Neural progenitor cell (in vitro differentiated cells): ENCODE data around the gene PRDM16. TPM values are rescaled to one million over a fixed set of nuclear protein-coding genes. Genes with fewer than 3 reads are reported as not detected.

Experiments used
- DNase-seq: peaks from one replicate; pipeline ENCODE4 v3.0.0-alpha.2; 2016; ENCODE audit warnings: low spot score
- H2AFZ ChIP-seq: fragments of 200-600 bp; sonication (generic); replicated peaks from 2 replicates; pipeline ENCODE4 v1.6.1; 2016; ENCODE audit warnings: antibody characterized with exemption
- H3F3A ChIP-seq: fragments of 200-600 bp; sonication (generic); 2 replicates; pipeline ENCODE4 v1.6.1; 2016; ENCODE audit warnings: antibody characterized with exemption, low read depth
- H3K27ac ChIP-seq: fragments of 200-600 bp; sonication (generic); 2 replicates; pipeline ENCODE4 v1.5.1; 2016; ENCODE audit warnings: mild to moderate bottlenecking
- H3K27me3 ChIP-seq: fragments of 200-600 bp; sonication (generic); 2 replicates; pipeline ENCODE4 v1.6.1; 2016; ENCODE audit warnings: mild to moderate bottlenecking, moderate library complexity
- H3K36me3 ChIP-seq: fragments of 200-600 bp; sonication (generic); 2 replicates; pipeline ENCODE4 v1.5.1; 2016
- H3K4me1 ChIP-seq: fragments of 200-600 bp; sonication (generic); 2 replicates; pipeline ENCODE4 v1.6.1; 2016; ENCODE audit warnings: mixed run types
- H3K4me2 ChIP-seq: fragments of 200-600 bp; sonication (generic); 2 replicates; pipeline ENCODE4 v1.6.1; 2016
- H3K4me3 ChIP-seq: fragments of 200-600 bp; sonication (generic); 2 replicates; pipeline ENCODE4 v1.5.1; 2016
- H3K79me2 ChIP-seq: fragments of 200-600 bp; sonication (generic); 2 replicates; pipeline ENCODE4 v1.6.1; 2016; ENCODE audit warnings: low read depth
- H3K9ac ChIP-seq: fragments of 200-600 bp; sonication (generic); 2 replicates; pipeline ENCODE4 v1.6.1; 2016
- H3K9me3 ChIP-seq: fragments of 200-600 bp; sonication (generic); 2 replicates; pipeline ENCODE4 v1.5.1; 2016; ENCODE audit warnings: low read depth
- H4K20me1 ChIP-seq: fragments of 200-600 bp; sonication (generic); 2 replicates; pipeline ENCODE4 v1.6.1; 2016; ENCODE audit warnings: low read depth
- H3K27ac Mint-ChIP-seq: 3 replicates; pipeline ENCODE4 v1.8.0; 2021; ENCODE audit warnings: mixed read lengths
- H3K27me3 Mint-ChIP-seq: 2 replicates; pipeline ENCODE4 v1.8.0; 2022; ENCODE audit warnings: low read depth, mild to moderate bottlenecking, inconsistent platforms, moderate library complexity, mixed read lengths; ENCODE audit not compliant: insufficient read depth
- H3K36me3 Mint-ChIP-seq: 3 replicates; pipeline ENCODE4 v1.8.0; 2021; ENCODE audit warnings: mixed read lengths
- H3K4me1 Mint-ChIP-seq: 3 replicates; pipeline ENCODE4 v1.8.0; 2021; ENCODE audit warnings: mixed read lengths
- H3K4me3 Mint-ChIP-seq: 3 replicates; pipeline ENCODE4 v1.8.0; 2021; ENCODE audit warnings: mild to moderate bottlenecking, moderate library complexity, mixed read lengths
- H3K9me3 Mint-ChIP-seq: 3 replicates; pipeline ENCODE4 v1.8.0; 2020; ENCODE audit warnings: mixed read lengths
- CTCF ChIP-seq: fragments of 200-600 bp; sonication (generic); IDR thresholded peaks from 2 replicates; pipeline ENCODE4 v1.5.1; 2017; ENCODE audit warnings: antibody characterized with exemption, mild to moderate bottlenecking
- EZH2 ChIP-seq: fragments of 200-600 bp; sonication (generic); IDR thresholded peaks from 2 replicates; pipeline ENCODE4 v1.6.1; 2017; ENCODE audit warnings: antibody characterized with exemption, mild to moderate bottlenecking, moderate library complexity
- EZH2phosphoT487 ChIP-seq: fragments of 200-600 bp; sonication (generic); IDR thresholded peaks from 2 replicates; pipeline ENCODE4 v1.6.1; 2017; ENCODE audit warnings: antibody characterized with exemption
- total RNA-seq: library from RNA; depleted of rRNA; stranded (reverse); fragments of >200 nt; gene quantifications from 2 replicates; pipeline ENCODE4 v1.2.3, GENCODE V29; 2015; ENCODE audit warnings: low replicate concordance

The PRDM16 gene
- total RNA-seq, 1 donor from 2014 or later: 1.9 TPM

GRCh38 chr1:3128431-3129132 lies 59.6 kb downstream of the PRDM16 start:
- peaks cover 3% of the 10 kb centered on the region for H3K9me3 Mint-ChIP-seq
- peak overlapping the region; percentile 6 for H3K4me3 Mint-ChIP-seq
- no peak overlapping the region for H3K27ac ChIP-seq
- H4K20me1 ChIP-seq: no peaks in the 10 kb centered on the region
- H3K36me3 ChIP-seq: no peaks in the 10 kb centered on the region
- no peak for DNase-seq
- H3K4me1 ChIP-seq: peaks cover 48% of the 10 kb centered on the region
- H3K27me3 ChIP-seq: no peaks in the 10 kb centered on the region
- peak overlapping the region; percentile 4 for H3K4me2 ChIP-seq
- peaks cover 8% of the 10 kb centered on the region for H3K27me3 Mint-ChIP-seq
- H2AFZ ChIP-seq: no peak overlapping the region
- peak overlapping the region; percentile 87 for H3K27ac Mint-ChIP-seq
- no peaks in the 10 kb centered on the region for H3K9me3 ChIP-seq
- peaks cover 63% of the 10 kb centered on the region for H3K4me1 Mint-ChIP-seq
- H3K36me3 Mint-ChIP-seq: no peaks in the 10 kb centered on the region
- no peak overlapping the region for H3K9ac ChIP-seq
- no peak overlapping the region for H3K4me3 ChIP-seq
- peaks cover 21% of the 10 kb centered on the region for H3F3A ChIP-seq
- TF ChIP-seq EZH2phosphoT487: no peak
- no peaks in the 10 kb centered on the region for H3K79me2 ChIP-seq

DNA sequence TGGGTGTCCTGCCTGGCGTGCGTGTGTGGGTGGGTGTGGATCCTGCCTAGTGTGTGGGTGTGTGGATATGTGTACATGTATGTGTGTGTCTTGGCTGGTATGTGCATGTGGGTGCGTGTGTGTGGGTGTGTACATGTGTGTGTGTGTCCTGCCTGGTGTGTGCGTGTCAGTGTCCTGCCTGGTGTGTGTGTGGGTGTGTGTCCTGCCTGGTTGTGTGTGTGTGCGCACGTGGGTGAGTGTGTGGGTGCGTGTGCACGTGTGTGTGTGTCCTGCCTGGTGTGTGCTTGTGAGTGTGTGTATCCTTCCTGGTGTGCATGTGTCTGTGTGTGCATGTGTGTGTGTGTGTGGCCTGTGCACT lies 60.1 kb downstream of the PRDM16 start:
- no peak for DNase-seq
- peaks cover 8% of the 10 kb centered on the region for H3K27me3 Mint-ChIP-seq
- H3K27me3 ChIP-seq: no peaks in the 10 kb centered on the region
- no peak for TF ChIP-seq EZH2phosphoT487
- no peak for TF ChIP-seq CTCF
- TF ChIP-seq EZH2: no peak
- no peaks in the 10 kb centered on the region for H3K9me3 ChIP-seq
- H3K9me3 Mint-ChIP-seq: peaks cover 3% of the 10 kb centered on the region
- H2AFZ ChIP-seq: no peak overlapping the region
- no peaks in the 10 kb centered on the region for H4K20me1 ChIP-seq
- H3K79me2 ChIP-seq: no peaks in the 10 kb centered on the region
- H3K4me3 ChIP-seq: no peak overlapping the region
- H3K4me2 ChIP-seq: no peak overlapping the region
- H3K36me3 ChIP-seq: no peaks in the 10 kb centered on the region
- H3K4me1 Mint-ChIP-seq: peaks cover 68% of the 10 kb centered on the region
- H3K36me3 Mint-ChIP-seq: no peaks in the 10 kb centered on the region
- peak overlapping the region; percentile 87 for H3K27ac Mint-ChIP-seq
- H3K27ac ChIP-seq: no peak overlapping the region
- H3K4me1 ChIP-seq: peaks cover 52% of the 10 kb centered on the region
- no peak overlapping the region for H3K9ac ChIP-seq
- peak overlapping the region; percentile 6 for H3K4me3 Mint-ChIP-seq
- peaks cover 21% of the 10 kb centered on the region for H3F3A ChIP-seq

DNA sequence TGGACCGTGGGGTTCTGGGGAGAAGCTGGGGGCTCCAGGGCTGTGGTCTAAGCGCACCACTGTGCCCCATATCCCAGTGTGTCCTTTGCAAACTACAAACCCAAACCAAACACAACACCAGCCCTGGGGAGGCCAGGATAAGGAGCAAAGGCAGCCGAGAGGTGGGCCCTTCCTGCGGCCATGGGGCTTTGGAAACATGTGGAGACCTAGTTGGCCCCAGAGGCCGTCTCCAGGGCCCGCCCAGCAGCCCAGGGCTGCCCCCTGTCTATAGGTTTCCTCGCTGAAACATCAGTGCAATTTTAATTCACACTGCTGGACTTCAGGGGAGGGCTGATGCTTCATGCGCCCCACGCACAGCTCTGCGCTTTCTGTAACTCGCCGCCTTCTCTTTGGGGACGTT lies 61.3 kb downstream of the PRDM16 start:
- Histone ChIP-seq H3K27ac (no peak overlapping the region), H3K27me3 (no peaks in the 10 kb centered on the region), H3K9me3 (no peaks in the 10 kb centered on the region), H3K9ac (no peak overlapping the region), H3K4me2 (no peak overlapping the region), H3K36me3 (no peaks in the 10 kb centered on the region), H2AFZ (no peak overlapping the region), H3K79me2 (no peaks in the 10 kb centered on the region), H3K4me3 (no peak overlapping the region), H4K20me1 (no peaks in the 10 kb centered on the region), H3K4me1 (peaks cover 56% of the 10 kb centered on the region), H3F3A (peaks cover 16% of the 10 kb centered on the region)
- TF ChIP-seq CTCF: peak; percentile 13
- no peak for TF ChIP-seq EZH2phosphoT487
- H3K27ac Mint-ChIP-seq: peak overlapping the region; percentile 60
- H3K27me3 Mint-ChIP-seq: peaks cover 8% of the 10 kb centered on the region
- H3K4me3 Mint-ChIP-seq: no peak overlapping the region
- peaks cover 3% of the 10 kb centered on the region for H3K9me3 Mint-ChIP-seq
- peak; percentile 44 for DNase-seq
- H3K36me3 Mint-ChIP-seq: no peaks in the 10 kb centered on the region
- peaks cover 70% of the 10 kb centered on the region for H3K4me1 Mint-ChIP-seq

GRCh38 chr1:3132660-3133059 lies 63.7 kb downstream of the PRDM16 start:
- H3K9me3 ChIP-seq: no peaks in the 10 kb centered on the region
- H3K36me3 ChIP-seq: no peaks in the 10 kb centered on the region
- H3K27ac ChIP-seq: no peak overlapping the region
- H3K4me1 Mint-ChIP-seq: peaks cover 66% of the 10 kb centered on the region
- H3K79me2 ChIP-seq: no peaks in the 10 kb centered on the region
- no peak overlapping the region for H3K4me2 ChIP-seq
- no peak overlapping the region for H2AFZ ChIP-seq
- no peak overlapping the region for H3K9ac ChIP-seq
- H3K27me3 ChIP-seq: no peaks in the 10 kb centered on the region
- H3K9me3 Mint-ChIP-seq: peaks cover 3% of the 10 kb centered on the region
- H3K4me3 ChIP-seq: no peak overlapping the region
- no peak overlapping the region for H3K4me3 Mint-ChIP-seq
- H3K4me1 ChIP-seq: peaks cover 56% of the 10 kb centered on the region
- H4K20me1 ChIP-seq: no peaks in the 10 kb centered on the region
- H3F3A ChIP-seq: no peaks in the 10 kb centered on the region
- no peak for TF ChIP-seq EZH2
- TF ChIP-seq EZH2phosphoT487: no peak
- TF ChIP-seq CTCF: no peak
- no peak overlapping the region for H3K27ac Mint-ChIP-seq
- no peaks in the 10 kb centered on the region for H3K36me3 Mint-ChIP-seq
- DNase-seq: no peak
- H3K27me3 Mint-ChIP-seq: peaks cover 7% of the 10 kb centered on the region
